Esophagus muscularis mucosa (tissue), 3 donors: ENCODE measurements around the gene ME1.

Source experiments
- CTCF ChIP-seq, 3 experiments: fragments of 200-600 bp in 2 of 3; fragments of 450-650 bp in 1 of 3; sonication (generic) in 2 of 3; IDR thresholded peaks; one replicate each; pipeline ENCODE4 v1.5.1; 2017 to 2019; ENCODE audit warnings: antibody characterized with exemption in 3 of 3, mild to moderate bottlenecking in 2 of 3, moderate library complexity in 1 of 3
- POLR2A ChIP-seq: fragments of 450-650 bp; IDR thresholded peaks from one replicate; pipeline ENCODE4 v1.6.1; 2017; ENCODE audit warnings: antibody characterized with exemption, moderate library complexity, mild to moderate bottlenecking, low read depth

GRCh38 chr6:83169106-83169505 is 261.7 kb downstream of the ME1 start:
- no peak for TF ChIP-seq POLR2A
- TF ChIP-seq CTCF (IDR thresholded peaks at IDR 0.05): no peak
